Ishikawa (cell line): Measurements from ENCODE around the gene SNAI3.

Experiments used
- CEBPB ChIP-seq: IDR thresholded peaks from 2 replicates; pipeline ENCODE4 v1.6.1; 2012
- EP300 ChIP-seq: IDR thresholded peaks from 2 replicates; pipeline ENCODE4 v1.6.1; 2012; ENCODE audit warnings: borderline replicate concordance
- MAX ChIP-seq: IDR thresholded peaks from 2 replicates; pipeline ENCODE4 v1.6.1; 2012
- REST ChIP-seq: IDR thresholded peaks from 2 replicates; pipeline ENCODE4 v1.6.1; 2012; ENCODE audit warnings: low read depth, mild to moderate bottlenecking
- TAF1 ChIP-seq: IDR thresholded peaks from 2 replicates; pipeline ENCODE4 v1.6.1; 2012; ENCODE audit warnings: low read depth, mild to moderate bottlenecking
- TCF12 ChIP-seq: IDR thresholded peaks from 2 replicates; pipeline ENCODE4 v1.6.1; 2012; ENCODE audit warnings: low read depth
- TEAD4 ChIP-seq: IDR thresholded peaks from 2 replicates; pipeline ENCODE4 v1.6.1; 2012

GRCh38 chr16:88658714-88659113 lies 27.6 kb downstream of the SNAI3 start:
- TF ChIP-seq REST, result no peak
- no peak for TF ChIP-seq MAX
- no peak for TF ChIP-seq TEAD4
- TF ChIP-seq CEBPB, result no peak
- no peak for TF ChIP-seq EP300
- TF ChIP-seq TCF12, result no peak
- no peak for TF ChIP-seq TAF1
